ENCODE data around the gene RDH12. TPM values are rescaled to one million over a fixed set of nuclear protein-coding genes. Genes with fewer than 3 reads are reported as not detected.
"Not testable (repeated sequence)": the region's sequence is repeated elsewhere in the genome, so short reads cannot be mapped to it uniquely, and the experiment has no call there.

The RDH12 gene
- total RNA-seq (not detected), polyA plus RNA-seq (not detected)
- long read RNA-seq, donor 1: 0 reads
- long read RNA-seq, donor 2: 0 reads
- long read RNA-seq, donor 3: 0 reads
- long read RNA-seq, donor 4: 0 reads

DNA sequence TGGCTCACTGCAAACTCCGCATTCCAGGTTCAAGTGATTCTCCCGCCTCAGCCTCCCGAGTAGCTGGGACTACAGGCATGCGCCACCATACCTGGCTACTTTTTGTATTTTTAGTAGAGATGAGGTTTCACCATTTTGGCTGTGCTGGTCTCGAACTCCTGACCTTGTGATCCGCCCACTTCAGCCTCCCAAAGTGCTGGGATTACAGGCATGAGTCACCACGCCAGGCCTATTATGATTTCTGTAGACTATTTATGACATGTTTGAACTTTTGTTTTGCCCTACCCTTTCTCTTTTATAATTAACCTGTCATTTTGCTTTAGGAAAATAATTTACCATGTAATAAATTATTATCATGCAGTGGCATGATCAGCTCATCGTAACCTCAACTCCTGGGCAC, at the start of gene RDH12:
Gene RDH12, plus strand, starts transcription at position 395 of the 400 bp plus-strand sequence. CDS start 20,757 bp downstream, outside the sequence.
- intact Hi-C loops (cut with DNase I): loop anchor here (10.0 kb wide), 3 partner anchors 87 to 267 kb away; partner anchors contain the start of gene ARG2 (in 1 of the 4)
- not testable (repeated sequence) for H3K27ac ChIP-seq (ENCODE audit: low read length); DNase-seq; H3K27me3 ChIP-seq (ENCODE audit: control insufficient read depth, insufficient read depth); H3K4me1 ChIP-seq (ENCODE audit: control insufficient read depth, insufficient read depth, low read length); H3K4me3 ChIP-seq (ENCODE audit: low read length); H3K9me3 ChIP-seq (ENCODE audit: control insufficient read depth, low read length); ATAC-seq
- WGBS: 93% methylated on average over 8 of the region's 8 CpGs

DNA sequence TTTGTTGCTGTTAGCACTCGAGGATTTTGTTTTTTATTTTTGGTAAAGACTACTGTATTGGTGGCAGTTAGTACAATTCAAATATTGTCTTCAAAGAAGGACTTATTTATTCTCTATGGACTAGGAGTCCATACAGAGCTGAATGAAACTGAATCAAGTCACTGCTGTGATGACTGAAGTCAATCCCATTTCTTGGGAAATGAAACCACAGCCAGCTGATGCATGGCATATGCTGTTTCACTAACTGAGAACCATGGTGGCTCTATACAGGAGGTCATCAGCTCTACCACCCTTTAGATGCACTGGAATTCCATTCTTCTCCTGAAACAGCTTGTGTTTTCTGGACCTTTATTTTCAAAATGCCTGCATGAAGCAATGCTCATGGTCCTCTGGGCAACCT, 49.5 kb upstream of the RDH12 start:
- DNase-seq (no peak), ATAC-seq (no peak)
- intact Hi-C loops (cut with DNase I): no loop called here
- H3K27me3 ChIP-seq (ENCODE audit: control insufficient read depth, insufficient read depth): no peaks in the 10 kb centered on the region
- no peak overlapping the region for H3K4me3 ChIP-seq (ENCODE audit: low read length)
- no peaks in the 10 kb centered on the region for H3K4me1 ChIP-seq (ENCODE audit: control insufficient read depth, insufficient read depth, low read length)
- H3K9me3 ChIP-seq (ENCODE audit: control insufficient read depth, low read length): no peaks in the 10 kb centered on the region
- H3K27ac ChIP-seq (ENCODE audit: low read length): no peak overlapping the region
- WGBS: 88% methylated on average over 1 of the region's 1 CpG

DNA sequence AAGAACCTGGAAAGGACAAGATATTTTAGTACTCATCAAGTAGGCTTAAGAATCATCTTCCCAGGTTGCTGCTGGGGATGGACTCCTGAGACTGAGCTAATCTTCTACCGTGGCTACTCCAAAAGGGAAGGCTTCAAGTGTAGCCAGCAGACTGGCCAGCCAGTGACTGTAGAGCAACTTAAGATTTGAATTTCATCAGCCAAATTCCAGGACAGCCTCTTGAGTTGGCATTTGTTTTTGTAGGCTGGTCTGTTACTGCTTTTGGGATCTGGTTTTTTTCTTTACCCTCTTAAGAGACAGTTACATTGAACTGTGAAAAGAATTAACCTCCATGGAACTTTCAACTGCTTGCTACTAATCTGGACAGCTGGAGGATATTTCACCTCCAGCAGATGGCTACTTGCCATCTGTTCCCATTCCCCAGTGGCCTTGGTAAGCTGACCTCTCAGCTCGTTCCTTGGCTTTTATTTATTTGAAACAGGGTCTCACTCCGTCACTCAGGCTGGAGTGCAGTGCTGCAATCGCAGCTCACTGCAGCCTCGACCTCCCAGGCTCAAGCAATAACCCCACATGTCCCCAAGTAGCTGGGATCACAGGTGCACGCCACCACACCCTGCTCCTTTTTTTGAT, 47.9 kb upstream of the RDH12 start:
- 83% methylated on average over 6 of the region's 6 CpGs for WGBS
- ATAC-seq (no peak), DNase-seq (no peak)
- H3K4me1 ChIP-seq (ENCODE audit: control insufficient read depth, insufficient read depth, low read length): no peaks in the 10 kb centered on the region
- intact Hi-C loops (cut with DNase I): no loop called here
- no peaks in the 10 kb centered on the region for H3K27me3 ChIP-seq (ENCODE audit: control insufficient read depth, insufficient read depth)
- no peak overlapping the region for H3K4me3 ChIP-seq (ENCODE audit: low read length)
- no peak overlapping the region for H3K27ac ChIP-seq (ENCODE audit: low read length)
- no peaks in the 10 kb centered on the region for H3K9me3 ChIP-seq (ENCODE audit: control insufficient read depth, low read length)

DNA sequence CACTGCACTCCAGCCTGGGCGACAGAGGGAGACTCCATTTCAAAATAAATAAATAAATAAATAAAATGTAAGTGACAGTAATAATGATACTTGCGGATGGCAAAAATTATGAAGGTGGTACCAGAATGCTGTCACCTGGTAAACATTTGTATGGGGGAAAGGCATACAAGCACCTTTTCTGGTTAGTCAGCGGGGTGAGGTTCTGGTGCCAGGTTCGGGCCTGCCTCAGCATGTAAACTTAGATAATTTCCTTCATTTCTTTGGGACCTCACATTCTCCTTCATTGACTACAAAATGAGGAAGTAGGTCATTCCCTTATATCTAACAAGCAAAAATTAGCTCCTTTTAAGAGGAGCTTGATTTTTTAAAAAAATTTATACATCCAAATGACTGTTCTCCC, 38.1 kb upstream of the RDH12 start:
- H3K27me3 ChIP-seq (ENCODE audit: control insufficient read depth, insufficient read depth): no peaks in the 10 kb centered on the region
- DNase-seq (no peak), ATAC-seq (no peak)
- intact Hi-C loops (cut with DNase I): no loop called here
- H3K4me3 ChIP-seq (ENCODE audit: low read length): no peak overlapping the region
- no peaks in the 10 kb centered on the region for H3K9me3 ChIP-seq (ENCODE audit: control insufficient read depth, low read length)
- H3K4me1 ChIP-seq (ENCODE audit: control insufficient read depth, insufficient read depth, low read length): no peaks in the 10 kb centered on the region
- no peak overlapping the region for H3K27ac ChIP-seq (ENCODE audit: low read length)
- 82% methylated on average over 4 of the region's 4 CpGs for WGBS

DNA sequence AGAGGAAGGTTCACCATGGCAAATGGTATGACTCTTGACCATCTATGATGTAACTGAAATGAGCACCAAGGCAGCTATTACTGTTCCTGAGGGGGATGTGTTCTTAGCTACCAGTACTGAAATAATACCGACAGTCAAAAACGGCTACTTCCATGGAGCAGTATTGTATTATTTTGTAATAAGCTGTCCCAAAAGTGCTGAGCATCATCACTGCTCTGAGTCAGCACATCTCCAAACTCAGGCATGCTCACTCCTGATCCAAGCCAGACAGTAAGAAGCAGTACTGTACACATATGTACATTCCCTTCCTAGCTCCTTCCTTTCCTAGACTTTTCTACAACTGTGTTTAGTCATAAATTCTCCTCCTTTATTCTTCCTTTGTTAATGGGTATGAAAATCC, 35.8 kb upstream of the RDH12 start:
- Histone ChIP-seq H3K27ac (ENCODE audit: low read length) (no peak overlapping the region), H3K27me3 (ENCODE audit: control insufficient read depth, insufficient read depth) (no peaks in the 10 kb centered on the region), H3K9me3 (ENCODE audit: control insufficient read depth, low read length) (no peaks in the 10 kb centered on the region), H3K4me1 (ENCODE audit: control insufficient read depth, insufficient read depth, low read length) (no peaks in the 10 kb centered on the region), H3K4me3 (ENCODE audit: low read length) (no peak overlapping the region)
- DNase-seq: no peak
- WGBS: 65% methylated on average over 2 of the region's 2 CpGs
- ATAC-seq: peak in 1 of 2 donors; percentile 37
- intact Hi-C loops (cut with DNase I): loop anchor here in 2 of 4 donors (2.0 to 5.0 kb wide), 2 partner anchors 44 to 47 kb away; partner anchors contain the start of gene ARG2 (in 1 of the 2)

DNA sequence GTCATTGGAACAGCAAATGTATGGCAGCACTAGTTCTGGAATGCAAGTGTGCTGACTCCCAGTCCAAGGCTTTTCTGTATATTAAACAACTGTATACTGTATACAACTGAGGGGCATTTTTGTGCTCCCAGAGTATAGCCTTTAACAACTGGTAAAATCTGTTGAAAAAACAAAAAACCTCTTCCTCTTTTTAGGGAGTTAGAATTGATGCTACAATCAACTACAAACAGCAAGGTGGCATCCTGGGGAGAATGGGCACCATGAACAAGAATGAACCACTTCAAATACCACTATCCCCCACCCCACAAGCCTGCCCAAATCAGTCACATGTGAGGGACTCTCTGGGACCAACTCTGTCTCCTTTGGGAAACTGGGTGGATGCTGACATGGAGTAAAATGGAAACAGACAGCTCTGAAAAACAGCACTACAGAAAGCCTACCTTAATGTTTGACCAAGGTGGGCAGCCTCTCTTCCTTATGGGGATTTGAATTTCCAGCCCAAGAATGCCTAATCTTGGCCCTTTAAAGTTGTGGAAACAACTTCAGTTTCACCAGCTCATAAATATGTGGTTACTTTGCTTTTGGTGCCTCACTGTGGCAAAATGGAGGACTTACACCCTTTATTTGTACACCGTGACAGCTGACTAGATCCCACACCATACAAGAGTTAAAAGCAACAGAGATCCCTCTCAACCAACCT, 34.8 kb upstream of the RDH12 start:
- Histone ChIP-seq H3K4me3 (ENCODE audit: low read length) (no peak overlapping the region), H3K9me3 (ENCODE audit: control insufficient read depth, low read length) (no peaks in the 10 kb centered on the region), H3K27me3 (ENCODE audit: control insufficient read depth, insufficient read depth) (no peaks in the 10 kb centered on the region), H3K27ac (ENCODE audit: low read length) (no peak overlapping the region), H3K4me1 (ENCODE audit: control insufficient read depth, insufficient read depth, low read length) (no peaks in the 10 kb centered on the region)
- DNase-seq (no peak), ATAC-seq (peak; percentile 69 to 74)
- intact Hi-C loops (cut with DNase I): loop anchor here in 2 of 4 donors (2.0 to 5.0 kb wide), 2 partner anchors 45 to 48 kb away; partner anchors contain the start of gene ARG2 (in 1 of the 2)
- 24% methylated on average over 1 of the region's 1 CpG for WGBS

DNA sequence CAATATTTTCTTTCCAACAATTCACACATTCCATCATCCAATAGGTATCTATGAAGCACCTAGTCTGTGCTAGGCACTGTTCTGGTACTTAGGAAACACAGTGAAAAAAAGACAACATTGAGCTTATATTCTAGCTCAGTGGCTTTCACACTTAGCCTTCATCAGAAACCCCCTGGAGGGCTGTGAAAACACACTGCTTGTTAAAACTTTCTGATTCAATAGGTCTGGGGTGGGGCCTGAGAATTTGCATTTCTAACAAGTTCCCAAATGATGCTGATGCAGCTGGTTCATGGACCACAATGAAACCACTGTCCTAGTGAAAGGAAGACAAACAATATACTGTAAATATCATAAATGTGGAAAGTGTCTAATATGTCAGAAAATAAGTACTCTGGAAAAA, 33.1 kb upstream of the RDH12 start:
- intact Hi-C loops (cut with DNase I): loop anchor here in 1 of 4 donors (5.0 kb wide), 1 partner anchor 46 kb away; no protein-coding TSS in a partner anchor
- Histone ChIP-seq H3K27me3 (ENCODE audit: control insufficient read depth, insufficient read depth) (no peaks in the 10 kb centered on the region), H3K4me1 (ENCODE audit: control insufficient read depth, insufficient read depth, low read length) (peaks cover 3% of the 10 kb centered on the region), H3K27ac (ENCODE audit: low read length) (no peak overlapping the region), H3K4me3 (ENCODE audit: low read length) (no peak overlapping the region), H3K9me3 (ENCODE audit: control insufficient read depth, low read length) (no peaks in the 10 kb centered on the region)
- ATAC-seq: no peak
- no peak for DNase-seq

DNA sequence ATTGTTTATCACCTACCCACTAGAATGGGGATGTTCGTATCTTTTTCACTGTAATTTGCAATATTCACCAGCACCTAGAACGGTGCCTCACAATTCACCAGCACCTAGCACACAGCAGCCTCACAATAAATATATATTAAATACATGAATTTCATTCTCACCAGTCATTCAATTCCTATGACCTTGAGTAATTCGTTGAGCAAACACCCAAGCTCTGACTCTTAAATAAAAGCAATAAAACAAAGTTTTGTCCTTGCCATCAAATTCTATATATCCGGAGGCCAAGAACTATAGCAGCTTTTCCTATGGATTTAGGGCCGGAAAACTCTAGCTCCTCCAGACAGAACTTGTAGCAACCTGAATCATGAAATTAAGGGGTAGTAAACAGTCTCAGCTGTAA, 28.2 kb upstream of the RDH12 start:
- peaks cover 3% of the 10 kb centered on the region for H3K4me1 ChIP-seq (ENCODE audit: control insufficient read depth, insufficient read depth, low read length)
- no peak for ATAC-seq

DNA sequence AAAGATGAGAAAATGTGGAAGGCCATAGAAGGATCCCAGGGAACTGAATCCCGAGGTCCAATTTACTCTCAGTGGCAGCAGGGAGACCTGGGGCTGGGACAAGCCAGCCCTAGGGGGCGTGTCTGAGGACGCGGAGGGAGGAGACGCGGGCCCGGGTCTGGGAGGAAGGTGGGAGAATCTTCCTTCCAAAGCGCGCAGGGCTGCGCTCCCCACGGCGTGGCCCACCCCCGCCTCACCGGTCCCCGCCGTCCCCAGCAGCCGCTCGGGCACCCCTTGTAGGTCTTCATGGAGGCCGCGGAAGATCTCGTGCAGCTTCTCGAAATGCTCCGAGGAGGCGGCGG, 27.6 kb upstream of the RDH12 start:
- Histone ChIP-seq H3K9me3 (ENCODE audit: control insufficient read depth, low read length) (no peaks in the 10 kb centered on the region), H3K4me3 (ENCODE audit: low read length) (peak overlapping the region; percentile 78), H3K27me3 (ENCODE audit: control insufficient read depth, insufficient read depth) (no peaks in the 10 kb centered on the region), H3K27ac (ENCODE audit: low read length) (peak overlapping the region; percentile 99), H3K4me1 (ENCODE audit: control insufficient read depth, insufficient read depth, low read length) (peaks cover 3% of the 10 kb centered on the region)
- intact Hi-C loops (cut with DNase I): no loop called here
- peak; percentile 89 to 91 for ATAC-seq
- peak; percentile 72 to 89 (median 88) for DNase-seq
- under 1% methylated on average over 25 of the region's 25 CpGs for WGBS

More for the DNA sequence above, 28.2 kb upstream of the RDH12 start:
- DNase-seq: no peak
- no peak overlapping the region for H3K27ac ChIP-seq (ENCODE audit: low read length)
- H3K9me3 ChIP-seq (ENCODE audit: control insufficient read depth, low read length): no peaks in the 10 kb centered on the region
- intact Hi-C loops (cut with DNase I): no loop called here
- peak overlapping the region; percentile 78 for H3K4me3 ChIP-seq (ENCODE audit: low read length)
- no peaks in the 10 kb centered on the region for H3K27me3 ChIP-seq (ENCODE audit: control insufficient read depth, insufficient read depth)
- WGBS: 41% methylated on average over 5 of the region's 5 CpGs

DNA sequence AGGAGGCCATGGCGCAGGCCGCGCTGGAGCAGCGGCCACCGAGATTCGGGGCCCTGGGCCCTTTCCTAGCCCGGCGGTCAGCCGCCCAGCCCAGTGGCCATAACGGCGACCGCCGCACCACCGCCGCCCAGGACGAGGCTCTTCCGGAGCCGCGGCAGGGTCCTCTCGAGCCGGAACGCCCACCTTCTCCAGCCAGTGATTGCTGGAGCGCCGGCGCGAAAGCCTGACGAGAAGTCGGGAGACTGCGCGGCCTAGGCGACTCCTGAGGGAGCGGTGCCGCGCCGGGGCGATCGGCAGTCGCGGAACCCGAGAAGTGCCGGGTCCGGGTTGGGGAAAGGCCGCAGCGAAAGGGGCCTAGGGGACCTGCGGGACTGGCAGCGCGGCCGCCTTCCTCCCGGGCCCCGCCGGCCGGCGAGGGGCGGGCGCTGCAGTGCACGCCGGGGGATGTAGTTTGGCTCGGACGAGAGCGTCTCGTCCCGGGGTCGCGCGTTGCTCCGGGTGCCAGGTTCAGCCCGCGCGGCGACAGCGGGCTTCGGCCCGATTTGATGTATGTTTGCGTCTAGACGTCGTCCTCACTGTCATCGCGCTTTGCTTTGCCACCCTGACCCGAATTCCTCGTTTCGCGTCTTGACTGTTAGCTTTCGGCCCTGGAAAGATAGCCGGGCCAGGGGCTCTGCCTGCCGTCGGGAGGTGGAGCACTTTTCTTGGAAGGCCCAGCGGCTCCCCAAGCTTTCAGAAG, 27.0 kb upstream of the RDH12 start, which contains the start of gene VTI1B:
Gene VTI1B, minus strand, starts transcription at position 153 of the 739 bp plus-strand sequence. Its CDS starts 143 bp downstream, at position 10.
- ATAC-seq (peak; percentile 97 to 98), DNase-seq (peak; percentile 87 to 94 (median 93))
- Histone ChIP-seq H3K27me3 (ENCODE audit: control insufficient read depth, insufficient read depth) (no peaks in the 10 kb centered on the region), H3K9me3 (ENCODE audit: control insufficient read depth, low read length) (no peaks in the 10 kb centered on the region), H3K4me1 (ENCODE audit: control insufficient read depth, insufficient read depth, low read length) (peaks cover 3% of the 10 kb centered on the region), H3K4me3 (ENCODE audit: low read length) (peak within 1 kb of the TSS; percentile 78), H3K27ac (ENCODE audit: low read length) (peak within 1 kb of the TSS; percentile 99)
- WGBS: under 1% methylated on average over 87 of the region's 87 CpGs
- intact Hi-C loops (cut with DNase I): no loop called here

DNA sequence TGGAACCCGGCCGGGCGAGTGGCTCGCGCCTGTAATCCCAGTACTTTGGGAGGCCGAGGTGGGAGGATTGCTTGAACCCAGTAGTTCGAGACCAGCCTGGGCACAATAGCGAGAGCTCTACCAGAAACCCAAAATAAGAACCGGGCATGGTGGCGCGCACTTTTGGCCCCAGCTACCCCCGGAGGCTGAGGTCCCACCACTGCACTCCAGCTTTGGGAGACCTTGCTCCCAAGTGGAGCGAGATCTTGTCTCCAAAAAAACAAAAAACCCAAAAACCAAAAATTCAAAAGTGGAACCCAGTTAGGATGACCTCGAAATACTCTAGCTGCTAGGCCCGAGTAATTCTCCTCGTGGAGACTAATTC, 26.5 kb upstream of the RDH12 start:
- Histone ChIP-seq H3K4me1 (ENCODE audit: control insufficient read depth, insufficient read depth, low read length) (peaks cover 3% of the 10 kb centered on the region), H3K27ac (ENCODE audit: low read length) (peak overlapping the region; percentile 84), H3K9me3 (ENCODE audit: control insufficient read depth, low read length) (no peaks in the 10 kb centered on the region), H3K27me3 (ENCODE audit: control insufficient read depth, insufficient read depth) (no peaks in the 10 kb centered on the region), H3K4me3 (ENCODE audit: low read length) (peak overlapping the region; percentile 78)
- DNase-seq: no peak
- ATAC-seq: no peak
- intact Hi-C loops (cut with DNase I): no loop called here
- WGBS: 33% methylated on average over 16 of the region's 16 CpGs

Measured in right cardiac atrium (tissue), 5 donors.